Motor neuron (in vitro differentiated cells): ENCODE data around the gene GALNT16. TPM values are rescaled to one million over a fixed set of nuclear protein-coding genes. Genes with fewer than 3 reads are reported as not detected.

ENCODE experiments used
- ATAC-seq, 8 experiments: fragments of 200-7000 bp; cut with Tn5 transposase; replicated peaks in 6 of 8; 2 replicates each; pipeline ENCODE4 v1.8.0; 2021; ENCODE audit warnings: mild to moderate bottlenecking in 8 of 8, moderate library complexity in 8 of 8
- H3K27ac ChIP-seq, 2 donors: fragments of 250-450 bp; sonication (Bioruptor Pico); 2 replicates each; pipeline ENCODE4 v1.9.0; 2021; ENCODE audit warnings: antibody characterized with exemption in 2 of 2, mild to moderate bottlenecking in 2 of 2, moderate library complexity in 1 of 2
- H3K4me1 ChIP-seq, 2 donors: fragments of 250-450 bp; sonication (Bioruptor Pico); replicated peaks in 1 of 2; 2 replicates each; pipeline ENCODE4 v1.6.1; 2021; ENCODE audit warnings: antibody characterized with exemption in 2 of 2, mild to moderate bottlenecking in 2 of 2, moderate library complexity in 1 of 2
- H3K4me3 ChIP-seq, 5 donors: fragments of 250-450 bp; sonication (Bioruptor Pico); 2 replicates each; pipeline ENCODE4 v1.9.0; 2021; ENCODE audit warnings: antibody characterized with exemption in 5 of 5, mild to moderate bottlenecking in 5 of 5, moderate library complexity in 4 of 5
- WGBS, 10 experiments: fragments of 450-650 bp; shearing (Covaris generic); methylation state at CpG; one replicate each; pipeline ENCODE4 v1.0.0; 2022; 5-methylcytosine and 5-hydroxymethylcytosine counted together
- in situ Hi-C, 9 experiments: fragments of 400-800 bp; cut with MboI; loops; one replicate each; pipeline ENCODE4 v1.15.0; 2021; ENCODE audit warnings: low sequenced_read_pairs in 9 of 9, low pct_unique_long_range_greater_than_20kb in 2 of 9; ENCODE audit not compliant: unreplicated experiment in 9 of 9
- total RNA-seq, 8 experiments: library from RNA; unstranded; fragments of 300-600 nt; gene quantifications; 2 replicates each; pipeline versions ENCODE4 v1.2.3 to v1.2.4, GENCODE V29; 2022

The GALNT16 gene
- total RNA-seq, 8 experiments from 2014 or later = 0.72 to 23.5 (median 11.9) TPM

DNA sequence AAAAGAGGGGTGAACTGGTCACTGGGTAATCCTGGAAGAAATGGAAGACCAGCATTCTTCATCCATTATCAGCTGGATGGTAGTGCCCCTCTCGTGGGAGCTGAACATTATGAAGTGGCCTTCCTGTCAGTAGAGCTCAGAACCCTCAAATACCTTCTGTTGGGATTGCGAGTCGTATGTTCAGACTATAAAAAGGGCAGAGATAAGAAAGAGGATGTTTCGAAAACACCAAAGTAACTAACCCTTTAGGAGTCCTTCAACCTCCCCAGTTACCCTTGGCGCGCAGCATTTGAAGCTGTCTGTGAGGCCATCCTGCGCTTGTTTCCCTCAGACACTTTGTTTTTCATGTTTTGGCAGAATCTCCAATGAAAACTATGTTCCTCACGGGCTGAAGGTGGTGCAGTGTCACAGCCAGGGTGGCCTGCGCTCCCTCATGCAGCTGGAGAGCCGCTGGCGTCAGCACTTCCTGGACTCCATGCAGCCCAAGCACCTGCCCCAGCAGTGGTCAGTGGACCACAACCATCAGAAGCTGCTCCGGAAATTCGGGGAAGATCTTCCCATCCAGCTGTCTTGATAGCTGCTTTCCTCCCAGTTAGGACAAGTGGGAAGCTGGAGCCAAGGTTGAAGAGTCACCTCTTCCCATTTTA is 19.3 kb upstream of the GALNT16 start:
- 50 to 100% (median 90%) methylated on average over 1 to 11 of the region's 13 CpGs; no CpG with 5 or more reads in 2 of the 10 experiments for WGBS, 10 experiments
- in situ Hi-C loops = loop anchor here in 1 of 9 experiments (25.0 kb wide), 1 partner anchor 222 kb away; no protein-coding TSS in a partner anchor
- no peak for ATAC-seq
- no peak overlapping the region for H3K27ac ChIP-seq
- no peak overlapping the region for H3K4me3 ChIP-seq
- no peaks in the 10 kb centered on the region for H3K4me1 ChIP-seq

GRCh38 chr14:69241577-69241976 is 18.4 kb upstream of the GALNT16 start:
- 75 to 100% (median 95%) methylated on average over 1 to 2 of the region's 2 CpGs; no CpG with 5 or more reads in 2 of the 10 experiments for WGBS, 10 experiments
- ATAC-seq = peak in 1 of 8 experiments; percentile 22
- in situ Hi-C loops = loop anchor here in 1 of 9 experiments (25.0 kb wide), 1 partner anchor 221 kb away; no protein-coding TSS in a partner anchor
- Histone ChIP-seq H3K27ac (no peak overlapping the region), H3K4me1 (no peaks in the 10 kb centered on the region), H3K4me3 (no peak overlapping the region)

DNA sequence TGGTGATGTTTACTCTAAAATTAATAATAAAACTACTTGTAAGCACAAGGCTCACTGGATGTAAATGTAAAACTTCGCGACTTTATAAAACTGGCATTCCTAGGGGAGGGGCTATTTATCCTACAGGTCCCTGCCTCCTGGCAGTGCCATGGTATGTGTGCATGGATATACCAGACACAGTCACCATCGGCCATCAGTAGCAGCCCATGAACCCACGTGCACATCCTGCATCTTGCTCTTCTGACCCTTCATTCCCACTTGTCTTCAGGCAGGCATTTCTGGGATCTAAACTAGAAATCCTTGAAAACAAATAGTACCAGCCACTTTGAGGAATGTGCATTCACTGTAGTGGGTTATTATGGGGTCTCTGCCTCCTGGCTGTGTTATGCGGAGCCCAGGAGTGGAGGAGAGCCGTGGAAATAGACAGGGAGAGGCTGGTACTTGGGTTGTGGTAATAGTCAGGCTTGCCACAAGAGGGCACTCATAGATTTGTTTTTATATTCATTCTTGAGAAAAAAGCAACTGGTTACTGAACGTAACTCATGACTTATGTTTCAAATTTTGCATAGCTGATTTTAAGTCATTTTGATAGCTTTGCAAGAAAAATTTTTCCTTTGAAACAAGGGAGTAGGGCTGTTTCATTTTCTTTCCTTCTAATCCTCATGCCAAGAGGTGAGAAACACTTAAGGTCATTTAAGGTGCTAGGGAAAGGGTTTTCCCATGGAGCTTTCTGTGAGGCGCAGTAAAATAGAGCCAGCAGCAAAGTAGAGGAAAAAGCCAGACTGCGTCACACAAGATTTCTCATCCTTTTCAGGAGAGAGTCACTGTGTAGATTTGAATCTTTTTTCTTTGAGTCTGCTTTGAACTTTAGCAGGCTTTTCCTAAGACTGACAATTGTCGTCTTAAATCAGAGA is 17.4 kb upstream of the GALNT16 start:
- Histone ChIP-seq H3K4me1 (no peaks in the 10 kb centered on the region), H3K4me3 (no peak overlapping the region), H3K27ac (no peak overlapping the region)
- 17 to 87% (median 63%) methylated on average over 1 to 9 of the region's 10 CpGs for WGBS, 10 experiments
- in situ Hi-C loops = loop anchor here in 1 of 9 experiments (25.0 kb wide), 1 partner anchor 220 kb away; no protein-coding TSS in a partner anchor
- ATAC-seq = peak; percentile 31 to 94 (median 71)

- 90 to 100% (median 97%) methylated on average over 1 to 3 of the region's 3 CpGs; no CpG with 5 or more reads in 4 of the 10 experiments for WGBS, 10 experiments
- in situ Hi-C loops = loop anchor here in 1 of 9 experiments (25.0 kb wide), 1 partner anchor 217 kb away; no protein-coding TSS in a partner anchor
- Histone ChIP-seq H3K4me1 (peaks cover 0 to 7% of the 10 kb centered on the region in 2 donors), H3K4me3 (no peak overlapping the region), H3K27ac (no peak overlapping the region)
- no peak for ATAC-seq
Measured at GRCh38 chr14:69244946-69245345, 15.0 kb upstream of the GALNT16 start.

- WGBS, 10 experiments = 50 to 100% (median 85%) methylated on average over 1 to 3 of the region's 3 CpGs; no CpG with 5 or more reads in 4 of the 10 experiments
- H3K4me1 ChIP-seq = peaks cover 0 to 7% of the 10 kb centered on the region in 2 donors
- no peak overlapping the region for H3K4me3 ChIP-seq
- in situ Hi-C loops = loop anchor here in 1 of 9 experiments (25.0 kb wide), 1 partner anchor 216 kb away; no protein-coding TSS in a partner anchor
- ATAC-seq = peak in 3 of 8 experiments; percentile 12 to 45 (median 22)
- no peak overlapping the region for H3K27ac ChIP-seq
Measured at GRCh38 chr14:69246331-69246730, 13.6 kb upstream of the GALNT16 start.

GRCh38 chr14:69247676-69248440 is 12.1 kb upstream of the GALNT16 start:
- 0 to 100% (median 88%) methylated on average over 1 to 3 of the region's 3 CpGs; no CpG with 5 or more reads in 1 of the 10 experiments for WGBS, 10 experiments
- Histone ChIP-seq H3K4me3 (no peak overlapping the region), H3K4me1 (peaks cover 0 to 7% of the 10 kb centered on the region in 2 donors), H3K27ac (no peak overlapping the region)
- no peak for ATAC-seq
- in situ Hi-C loops = loop anchor here in 1 of 9 experiments (25.0 kb wide), 1 partner anchor 214 kb away; no protein-coding TSS in a partner anchor

GRCh38 chr14:69249603-69250002 is 10.4 kb upstream of the GALNT16 start:
- ATAC-seq = no peak
- Histone ChIP-seq H3K4me1 (peaks cover 0 to 7% of the 10 kb centered on the region in 2 donors), H3K4me3 (no peak overlapping the region), H3K27ac (no peak overlapping the region)
- 67 to 100% (median 82%) methylated on average over 1 to 3 of the region's 5 CpGs; no CpG with 5 or more reads in 2 of the 10 experiments for WGBS, 10 experiments
- in situ Hi-C loops = loop anchor here in 3 of 9 experiments (25.0 kb wide), 1 partner anchor 213 kb away; no protein-coding TSS in a partner anchor

- Histone ChIP-seq H3K4me3 (no peak overlapping the region), H3K4me1 (peaks cover 0 to 7% of the 10 kb centered on the region in 2 donors), H3K27ac (no peak overlapping the region)
- no peak for ATAC-seq
- WGBS, 10 experiments = 0 to 75% (median 52%) methylated on average over 1 to 2 of the region's 3 CpGs; no CpG with 5 or more reads in 5 of the 10 experiments
- in situ Hi-C loops = loop anchor here in 2 of 9 experiments (25.0 kb wide), 1 partner anchor 209 kb away; no protein-coding TSS in a partner anchor
Measured at GRCh38 chr14:69252851-69253250, 7.1 kb upstream of the GALNT16 start.

GRCh38 chr14:69259168-69259526 is 811 bp upstream of the GALNT16 start:
- no peak overlapping the region for H3K27ac ChIP-seq
- H3K4me1 ChIP-seq = peaks cover 31 to 33% of the 10 kb centered on the region in 2 donors
- 0 to 23% (median 10%) methylated on average over 2 to 8 of the region's 14 CpGs; no CpG with 5 or more reads in 5 of the 10 experiments for WGBS, 10 experiments
- in situ Hi-C loops = loop anchor here in 2 of 9 experiments (25.0 kb wide), 1 partner anchor 203 kb away; no protein-coding TSS in a partner anchor
- H3K4me3 ChIP-seq = peak overlapping the region; percentile 44 to 74 (median 59)
- no peak for ATAC-seq

- no CpG with 5 or more reads among the region's 78 CpGs for WGBS, 10 experiments
- Histone ChIP-seq H3K27ac (peak overlapping the region in 1 of 2 donors; percentile 36), H3K4me1 (peaks cover 31 to 33% of the 10 kb centered on the region in 2 donors), H3K4me3 (peak overlapping the region; percentile 44 to 74 (median 59))
- in situ Hi-C loops = loop anchor here in 2 of 9 experiments (25.0 kb wide), 1 partner anchor 202 kb away; no protein-coding TSS in a partner anchor
- ATAC-seq = peak; percentile 7 to 57 (median 52)
Measured at GRCh38 chr14:69260190-69260860, 367 bp downstream of the GALNT16 start.

GRCh38 chr14:69260861-69261564 is 1.1 kb downstream of the GALNT16 start:
- ATAC-seq = peak in 7 of 8 experiments; percentile 7 to 54 (median 41)
- 0% methylated on average over 2 of the region's 64 CpGs; no CpG with 5 or more reads in 9 of the 10 experiments for WGBS, 10 experiments
- Histone ChIP-seq H3K27ac (no peak overlapping the region), H3K4me3 (peak overlapping the region; percentile 44 to 74 (median 59)), H3K4me1 (peaks cover 31 to 33% of the 10 kb centered on the region in 2 donors)
- in situ Hi-C loops = loop anchor here in 2 of 9 experiments (25.0 kb wide), 1 partner anchor 201 kb away; no protein-coding TSS in a partner anchor
